ENCODE data around the gene POU2F2.

Gene POU2F2

GRCh38 chr19:42132030-42132628 lies at the start of gene POU2F2:
TSS of gene POU2F2 (minus strand) at chr19:42132446. CDS start at chr19:42132411, 35 bp downstream.
- TF ChIP-seq ZNF274 (IDR thresholded peaks at IDR 0.05; ENCODE audit: low read depth, low read length) = no peak

GRCh38 chr19:42178791-42179674 lies 46.8 kb upstream of the POU2F2 start:
- no peak for TF ChIP-seq ZNF274 (IDR thresholded peaks at IDR 0.05; ENCODE audit: low read depth, low read length)
- H3K4me3 ChIP-seq (ENCODE audit: low read length) = no peak overlapping the region

More at GRCh38 chr19:42132030-42132628, at the start of gene POU2F2:
- H3K4me3 ChIP-seq (ENCODE audit: low read length) = peak within 1 kb of the TSS; percentile 73

GRCh38 chr19:42177686-42178019 lies 45.4 kb upstream of the POU2F2 start:
- H3K4me3 ChIP-seq (ENCODE audit: low read length) = no peak overlapping the region
- TF ChIP-seq ZNF274 (IDR thresholded peaks at IDR 0.05; ENCODE audit: low read depth, low read length) = no peak

- peak overlapping the region; percentile 47; the same call in 1 of the 2 replicates for H3K4me3 ChIP-seq (ENCODE audit: low read length)
- TF ChIP-seq ZNF274 (IDR thresholded peaks at IDR 0.05; ENCODE audit: low read depth, low read length) = no peak
Measured at GRCh38 chr19:42176990-42177685, 44.9 kb upstream of the POU2F2 start.

- TF ChIP-seq ZNF274 (IDR thresholded peaks at IDR 0.05; ENCODE audit: low read depth, low read length) = no peak
- H3K4me3 ChIP-seq (ENCODE audit: low read length) = peak overlapping the region; percentile 47
Measured at GRCh38 chr19:42176649-42176989, 44.4 kb upstream of the POU2F2 start.

GRCh38 chr19:42175952-42176648 lies 43.9 kb upstream of the POU2F2 start:
- peak overlapping the region; percentile 47; the same call in 1 of the 2 replicates for H3K4me3 ChIP-seq (ENCODE audit: low read length)
- no peak for TF ChIP-seq ZNF274 (IDR thresholded peaks at IDR 0.05; ENCODE audit: low read depth, low read length)

GRCh38 chr19:42174958-42175734 lies 42.9 kb upstream of the POU2F2 start:
- H3K4me3 ChIP-seq (ENCODE audit: low read length) = no peak overlapping the region
- no peak for TF ChIP-seq ZNF274 (IDR thresholded peaks at IDR 0.05; ENCODE audit: low read depth, low read length)

GRCh38 chr19:42174188-42174587 lies 41.9 kb upstream of the POU2F2 start:
- no peak overlapping the region for H3K4me3 ChIP-seq (ENCODE audit: low read length)
- TF ChIP-seq ZNF274 (IDR thresholded peaks at IDR 0.05; ENCODE audit: low read depth, low read length) = no peak

- H3K4me3 ChIP-seq (ENCODE audit: low read length) = no peak overlapping the region
- TF ChIP-seq ZNF274 (IDR thresholded peaks at IDR 0.05; ENCODE audit: low read depth, low read length) = no peak
Measured at GRCh38 chr19:42173695-42174094, 41.4 kb upstream of the POU2F2 start.

GRCh38 chr19:42172261-42172660 lies 40.0 kb upstream of the POU2F2 start:
- H3K4me3 ChIP-seq (ENCODE audit: low read length) = no peak overlapping the region
- no peak for TF ChIP-seq ZNF274 (IDR thresholded peaks at IDR 0.05; ENCODE audit: low read depth, low read length)

- no peak overlapping the region for H3K4me3 ChIP-seq (ENCODE audit: low read length)
- TF ChIP-seq ZNF274 (IDR thresholded peaks at IDR 0.05; ENCODE audit: low read depth, low read length) = no peak
Measured at GRCh38 chr19:42170715-42171114, 38.5 kb upstream of the POU2F2 start.

GRCh38 chr19:42169486-42170413 lies 37.5 kb upstream of the POU2F2 start:
- TF ChIP-seq ZNF274 (IDR thresholded peaks at IDR 0.05; ENCODE audit: low read depth, low read length) = no peak
- H3K4me3 ChIP-seq (ENCODE audit: low read length) = no peak overlapping the region
